Fibroblast of lung (primary cell): ENCODE results near the gene SIRPD.

Source experiments
- CTCF ChIP-seq, 2 donors: IDR thresholded peaks in 1 of 2; conservative IDR thresholded peaks in 1 of 2; 1 replicate in 1 of 2; 2 replicates in 1 of 2; pipeline ENCODE4 v1.5.1; 2011 to 2012; ENCODE audit warnings: low read length in 2 of 2, control low read depth in 1 of 2, inconsistent platforms in 1 of 2, low read depth in 1 of 2, mild to moderate bottlenecking in 1 of 2
- EZH2 ChIP-seq: IDR thresholded peaks from 2 replicates; pipeline ENCODE4 v1.5.1; 2012; ENCODE audit warnings: low read length, control low read depth, mild to moderate bottlenecking; ENCODE audit errors: missing control alignments

- TF ChIP-seq CTCF (conservative IDR thresholded peaks at IDR 0.05 in 1 of 2, IDR thresholded peaks at IDR 0.05 in 1 of 2; ENCODE audit: low read depth in 1 of 2, low read length in 2 of 2) (no peak), EZH2 (no peak)
Observed at GRCh38 chr20:1567392-1568162, 10.1 kb upstream of the SIRPD start.
